ENCODE measurements around the gene GRB2.

- TF ChIP-seq CTCF (IDR thresholded peaks at IDR 0.05) (no peak), POLR2AphosphoS5 (IDR thresholded peaks at IDR 0.05) (no peak), POLR2A (IDR thresholded peaks at IDR 0.05) (no peak), EP300 (IDR thresholded peaks at IDR 0.05) (no peak)
Observed at GRCh38 chr17:75335315-75335714, 70.2 kb downstream of the GRB2 start.
